CD1c-positive myeloid dendritic cell (primary cell): Measurements from ENCODE around the gene EXOC4.
"Not testable (repeated sequence)": the region's sequence is repeated elsewhere in the genome, so short reads cannot be mapped to it uniquely, and the experiment has no call there.

Source experiments
- DNase-seq: peaks from one replicate; pipeline ENCODE4 v3.0.0-alpha.2; 2016; ENCODE audit errors: extremely low spot score

EXOC4 gene

DNA sequence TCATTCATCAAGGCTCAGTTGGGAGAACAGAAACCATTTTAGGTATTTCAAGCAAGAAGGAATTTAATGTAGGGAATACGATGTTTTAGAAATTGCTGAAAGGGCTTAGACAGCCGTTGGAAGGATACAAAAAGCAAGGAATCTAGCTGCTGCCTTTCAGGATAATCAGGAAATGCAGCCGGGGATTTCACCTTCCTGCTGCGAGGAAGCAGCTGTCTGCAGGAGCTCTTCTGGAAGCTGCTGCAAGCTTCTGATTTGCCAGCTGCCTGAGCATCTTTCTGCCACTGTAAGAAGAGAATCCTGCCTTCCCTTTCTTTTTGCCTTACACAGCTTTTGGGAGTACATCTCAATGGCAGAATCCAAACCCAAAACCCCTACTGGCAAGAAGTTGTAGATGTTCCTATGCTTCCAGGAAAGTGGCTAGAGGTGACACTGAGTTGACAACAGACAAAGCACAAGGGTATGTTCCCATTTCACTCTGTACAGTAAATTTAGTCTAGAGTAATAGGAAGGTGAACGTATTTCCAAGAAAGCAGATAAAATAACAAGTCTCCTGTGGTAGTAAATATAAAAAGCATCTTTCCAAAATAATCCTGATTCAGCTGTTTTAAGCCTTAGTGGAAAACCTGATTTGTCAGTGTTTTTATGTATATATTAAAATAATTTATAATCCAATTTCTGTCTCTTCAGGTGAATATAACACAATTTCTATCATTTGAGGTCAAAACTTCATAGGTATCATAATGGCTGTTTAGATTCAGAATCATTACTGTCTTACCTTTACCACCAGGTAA is 725.8 kb downstream of the EXOC4 start:
- DNase-seq: no peak

DNA sequence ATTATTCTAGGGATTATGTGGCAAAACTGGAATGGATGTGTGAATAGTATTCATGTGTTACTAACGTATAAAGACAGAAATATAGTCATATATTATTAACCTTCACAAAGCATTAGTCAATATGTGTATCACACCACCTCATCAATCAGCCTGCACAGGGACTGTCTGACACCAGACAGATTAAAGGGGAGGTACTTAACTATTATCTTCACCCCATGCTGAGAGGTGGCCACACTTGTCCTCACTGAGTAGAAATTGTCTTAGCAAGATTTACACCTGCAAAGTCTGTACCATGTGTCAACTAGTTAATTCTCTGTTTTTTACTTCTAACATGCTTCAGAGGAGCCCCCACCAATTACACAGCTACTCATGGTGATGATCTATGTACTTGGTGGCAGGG is 727.9 kb downstream of the EXOC4 start:
- no peak for DNase-seq

DNA sequence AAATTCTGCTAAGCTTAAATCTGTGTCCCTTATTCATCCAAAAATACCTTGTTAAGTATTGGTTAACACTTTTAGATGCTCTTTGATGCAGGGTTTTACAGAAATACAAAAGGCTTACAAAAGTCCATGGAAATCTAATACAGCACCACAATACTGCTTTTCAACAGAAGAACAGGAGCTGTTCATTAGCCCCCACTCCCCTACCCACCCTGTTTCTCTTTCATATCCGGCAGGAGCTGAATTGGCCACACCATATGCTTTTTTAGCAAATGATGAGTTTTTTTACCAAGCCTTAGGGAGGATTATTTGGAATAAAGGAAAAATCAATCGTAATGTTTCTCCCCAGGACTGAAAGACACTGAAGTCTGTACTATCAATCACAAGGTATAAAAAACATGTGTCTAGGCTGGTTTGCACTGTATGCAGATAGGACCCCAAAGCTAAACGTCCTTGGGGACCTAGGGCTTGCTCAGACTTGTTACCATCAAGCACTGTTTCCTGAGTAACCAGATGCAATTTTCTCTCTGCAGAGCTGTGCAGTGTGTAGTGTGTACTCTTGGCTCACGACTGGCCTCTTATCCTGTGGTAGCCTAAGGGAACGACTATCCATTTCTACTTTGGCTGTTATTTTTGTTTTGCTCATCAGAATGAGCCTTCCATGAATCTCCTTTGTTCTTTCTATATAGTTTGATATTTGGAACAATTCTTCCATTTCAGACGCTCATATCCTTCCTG is 731.0 kb downstream of the EXOC4 start:
- DNase-seq: no peak

DNA sequence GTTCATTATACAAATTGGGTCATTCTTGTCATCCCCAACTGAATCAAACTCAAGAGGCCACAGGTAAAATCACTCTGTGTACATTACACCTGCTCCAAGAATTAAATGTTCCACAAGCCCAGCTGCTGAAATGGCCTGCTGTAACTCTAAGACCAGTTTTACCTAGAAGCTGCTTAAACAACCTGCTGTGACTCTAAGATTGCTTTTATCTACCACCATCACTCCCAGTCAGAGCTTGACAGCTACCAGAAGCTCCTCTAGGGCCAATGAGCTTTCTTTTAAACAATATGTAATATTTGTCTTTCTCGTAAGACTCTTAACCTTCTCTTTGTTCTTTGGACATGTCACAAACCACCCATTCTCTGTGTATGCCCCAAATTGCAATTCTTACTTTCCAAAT is 732.4 kb downstream of the EXOC4 start:
- no peak for DNase-seq

DNA sequence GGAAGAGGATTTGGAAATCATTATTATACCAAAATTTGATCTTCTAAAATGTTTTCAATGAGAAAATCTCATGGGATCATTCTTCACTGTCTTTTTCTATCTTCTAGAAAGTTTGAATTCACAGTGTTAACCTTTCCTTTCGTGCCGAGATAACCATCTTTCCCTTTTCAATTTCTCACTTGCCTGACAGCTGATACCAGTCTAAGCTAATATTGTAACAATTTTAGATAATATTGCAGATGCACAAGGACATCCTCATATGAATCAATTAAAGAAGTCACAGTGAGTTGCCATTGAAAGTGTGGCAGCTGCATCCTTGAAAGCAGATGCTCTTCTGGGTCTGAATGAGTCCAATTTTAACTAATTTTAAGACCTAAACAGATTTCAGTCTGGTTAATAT is 734.7 kb downstream of the EXOC4 start:
- no peak for DNase-seq

DNA sequence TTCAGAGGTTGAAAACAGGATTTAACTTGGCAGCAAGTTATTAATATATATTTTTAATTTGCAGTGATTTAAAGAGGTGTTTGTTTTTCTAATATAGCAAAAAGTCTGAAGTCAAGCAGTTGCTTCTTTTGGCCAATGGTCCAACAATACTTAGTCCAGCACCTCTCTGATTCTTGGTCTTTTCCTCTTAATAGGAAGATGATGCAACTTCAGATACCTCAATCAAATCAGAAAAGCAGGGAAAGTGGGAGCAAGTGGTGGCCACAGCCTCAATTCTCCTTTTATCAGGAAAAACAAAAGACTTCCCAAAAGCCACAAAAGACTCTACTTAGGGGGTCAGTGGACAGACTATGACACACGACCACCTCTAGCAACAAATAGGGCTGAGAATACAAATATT is 740.7 kb downstream of the EXOC4 start:
- no peak for DNase-seq

DNA sequence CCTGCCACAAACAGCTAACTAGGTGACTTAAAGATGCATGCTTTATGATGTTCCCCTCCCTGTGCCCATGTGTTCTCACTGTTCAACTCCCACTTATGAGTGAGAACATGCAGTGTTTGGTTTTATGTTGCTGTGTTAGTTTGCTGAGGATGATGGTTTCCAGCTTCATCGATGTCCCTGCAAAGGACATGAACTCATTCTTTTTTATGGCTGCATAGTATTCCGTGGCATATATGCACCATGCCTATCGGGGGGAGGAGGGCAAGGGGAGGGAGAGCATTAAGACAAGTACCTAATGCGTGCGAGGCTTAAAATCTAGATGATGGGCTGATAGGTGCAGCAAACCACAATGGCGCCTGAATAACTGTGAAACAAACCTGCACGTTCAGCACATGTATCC is 741.2 kb downstream of the EXOC4 start:
- DNase-seq: not testable (repeated sequence)

DNA sequence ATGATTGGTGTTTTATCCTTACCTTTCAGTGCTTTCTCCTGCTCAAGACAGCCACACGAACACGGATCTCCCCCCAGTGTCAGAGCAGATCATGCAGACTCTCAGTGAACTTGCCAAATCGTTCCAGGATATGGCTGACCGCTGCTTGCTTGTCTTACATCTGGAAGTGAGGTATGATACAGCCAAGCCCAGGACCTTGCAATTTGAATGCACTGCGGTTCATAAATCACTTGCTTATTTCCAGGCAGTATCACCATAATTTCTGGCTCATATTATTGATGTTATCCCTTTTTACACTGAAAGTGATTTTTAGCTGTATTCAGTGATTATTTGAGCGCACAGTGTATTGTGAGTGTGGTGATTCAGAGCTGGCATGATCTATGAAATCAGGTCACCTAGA is 744.6 kb downstream of the EXOC4 start:
- DNase-seq: no peak

DNA sequence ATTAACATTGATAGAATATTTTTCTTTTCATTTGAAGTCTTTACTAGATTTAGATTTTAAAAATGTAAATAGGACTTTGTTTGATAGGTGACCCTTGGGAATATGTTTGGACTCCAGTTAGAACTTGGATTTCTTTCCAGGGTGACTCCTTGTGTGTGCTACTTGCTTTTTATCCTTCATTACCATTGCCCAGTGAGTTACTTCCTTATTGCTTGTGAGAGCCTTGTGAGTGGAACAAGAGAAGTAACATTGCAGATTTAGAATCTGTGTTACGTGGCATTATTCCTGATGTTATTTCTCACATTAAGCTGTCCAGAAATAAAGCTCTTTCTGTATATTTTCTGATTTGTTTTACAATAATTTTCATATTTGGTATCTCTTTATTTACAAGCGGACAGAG is 746.3 kb downstream of the EXOC4 start:
- DNase-seq: no peak

DNA sequence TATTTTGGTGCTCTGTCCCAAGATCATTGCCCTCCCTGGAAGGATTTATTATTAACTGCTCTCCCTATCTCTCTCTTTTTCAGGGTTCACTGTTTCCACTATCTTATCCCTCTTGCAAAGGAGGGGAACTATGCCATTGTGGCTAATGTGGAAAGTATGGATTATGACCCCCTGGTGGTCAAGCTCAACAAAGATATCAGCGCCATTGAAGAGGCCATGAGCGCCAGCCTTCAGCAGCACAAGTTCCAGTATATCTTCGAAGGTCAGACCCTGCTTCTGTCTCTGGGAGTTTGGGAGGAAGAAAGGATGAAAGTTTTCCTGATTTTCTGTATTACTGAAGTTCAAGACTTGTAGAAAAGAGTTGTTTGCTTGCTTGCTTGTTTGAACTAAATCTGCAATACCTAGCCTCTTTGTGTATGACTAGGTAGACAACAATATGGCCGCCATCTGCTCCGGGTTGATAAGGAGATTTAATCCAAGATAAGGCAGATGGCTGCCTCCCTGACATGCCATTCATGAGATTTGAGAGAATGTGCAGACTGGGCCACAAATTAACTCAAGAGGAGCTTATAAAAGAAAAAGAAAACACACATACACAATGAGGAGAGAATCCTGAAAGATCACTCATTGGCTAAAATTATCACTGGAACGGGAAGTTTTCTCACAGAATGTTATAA is 752.1 kb downstream of the EXOC4 start:
- no peak for DNase-seq

DNA sequence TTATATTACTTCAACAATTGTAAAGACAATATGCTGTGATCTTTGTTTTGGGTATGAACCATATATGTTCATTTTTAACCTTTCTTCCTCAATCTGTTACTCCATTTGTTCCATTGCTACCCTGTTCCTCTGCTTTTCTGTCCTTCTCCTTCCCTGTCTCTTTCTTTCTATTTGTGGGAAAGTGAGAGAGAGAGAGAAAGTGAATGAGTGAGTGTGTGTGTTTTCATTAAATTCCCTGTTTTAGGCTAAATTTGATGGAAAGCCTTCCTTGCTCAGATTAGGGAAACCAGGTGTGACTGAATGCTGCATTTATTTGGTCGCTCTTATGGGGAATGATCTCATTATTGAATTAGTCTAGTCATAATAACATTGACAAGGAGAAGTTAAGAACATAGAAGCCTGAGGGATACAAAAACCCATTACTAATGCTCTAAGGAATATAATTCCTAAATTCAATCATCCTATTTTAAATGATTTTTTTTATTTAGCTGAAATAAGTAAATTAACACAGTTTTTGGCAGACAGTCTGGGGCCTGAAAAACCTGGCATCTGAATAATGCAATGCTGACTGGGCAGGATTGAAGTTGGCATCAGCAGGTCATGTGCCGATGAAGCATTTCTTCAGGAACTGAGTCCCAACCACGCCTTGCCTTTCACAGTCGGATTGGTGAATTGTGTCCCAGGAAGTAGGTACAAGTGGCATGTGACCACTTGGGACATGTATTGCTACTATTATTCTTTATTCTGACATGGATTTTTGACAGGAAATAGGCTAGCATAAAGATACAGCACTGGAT is 756.6 kb downstream of the EXOC4 start:
- no peak for DNase-seq

DNA sequence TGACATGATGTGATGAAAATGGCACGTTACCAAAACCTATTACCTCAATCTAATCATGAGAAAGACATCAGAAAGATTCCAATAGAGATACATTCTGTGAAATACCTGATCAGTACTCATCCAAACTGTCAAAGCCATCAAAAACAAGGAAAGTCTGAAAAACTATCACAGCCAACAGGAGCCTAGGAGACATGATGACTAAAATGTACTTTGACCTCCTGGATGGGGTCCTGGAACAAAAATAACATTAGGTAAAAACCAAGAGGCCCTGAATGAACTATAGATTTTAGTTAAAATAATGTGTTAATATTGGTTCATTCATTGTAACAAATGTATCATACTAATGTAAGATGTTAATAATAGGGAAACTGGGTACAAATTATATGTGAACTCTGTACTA is 760.4 kb downstream of the EXOC4 start:
- DNase-seq: no peak

DNA sequence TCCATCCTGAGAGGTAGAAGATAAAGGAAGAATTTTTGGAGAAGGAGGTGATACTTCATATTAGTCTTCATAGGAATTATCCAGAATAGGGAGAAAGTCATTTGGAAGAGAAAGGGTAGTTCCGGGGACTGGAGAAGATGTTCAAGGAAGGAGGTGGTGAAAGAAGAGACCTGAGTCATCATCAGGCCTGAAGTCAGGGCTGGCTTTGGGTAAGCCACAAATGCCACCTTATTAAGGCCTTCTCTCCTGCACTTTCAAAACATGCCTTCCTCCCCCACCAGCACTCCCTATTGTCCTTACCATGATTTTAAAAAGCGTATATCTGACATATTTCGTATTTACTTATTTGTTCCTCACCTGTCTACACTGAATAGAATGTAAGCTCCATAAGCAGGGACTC is 762.1 kb downstream of the EXOC4 start:
- DNase-seq: no peak

DNA sequence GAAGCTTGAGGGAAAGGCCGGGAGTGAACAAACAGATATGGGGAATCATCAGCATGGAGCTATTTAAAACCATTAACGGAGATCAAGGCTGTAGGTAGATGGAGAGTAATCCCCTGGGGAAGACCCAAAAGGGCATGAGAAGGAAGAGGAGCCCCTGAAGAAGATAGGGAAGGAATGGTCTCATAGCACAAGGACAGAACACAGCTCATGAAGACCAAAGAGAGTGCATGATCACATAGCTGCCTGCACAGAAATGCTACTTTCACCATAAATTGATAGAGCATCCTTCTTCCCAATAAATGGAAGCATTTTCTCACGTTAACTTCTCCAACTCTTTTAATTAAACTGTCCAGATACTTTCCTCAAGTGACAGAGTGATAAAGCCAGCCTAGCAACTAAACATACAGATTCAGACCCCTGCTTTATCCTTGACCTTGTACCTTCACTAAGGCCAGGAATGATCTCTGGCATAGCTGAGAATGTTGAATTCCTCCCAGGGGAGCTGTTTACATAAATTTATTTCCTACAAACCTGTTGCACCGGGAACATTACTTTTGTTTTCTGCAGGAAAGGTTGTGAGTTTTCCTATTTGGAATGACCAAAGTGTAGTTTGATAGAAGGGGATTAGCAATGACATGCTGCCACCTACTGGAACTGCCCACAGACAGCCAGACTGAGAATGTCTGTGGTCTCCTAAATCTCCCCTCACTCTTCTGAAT is 763.5 kb downstream of the EXOC4 start:
- DNase-seq: no peak

DNA sequence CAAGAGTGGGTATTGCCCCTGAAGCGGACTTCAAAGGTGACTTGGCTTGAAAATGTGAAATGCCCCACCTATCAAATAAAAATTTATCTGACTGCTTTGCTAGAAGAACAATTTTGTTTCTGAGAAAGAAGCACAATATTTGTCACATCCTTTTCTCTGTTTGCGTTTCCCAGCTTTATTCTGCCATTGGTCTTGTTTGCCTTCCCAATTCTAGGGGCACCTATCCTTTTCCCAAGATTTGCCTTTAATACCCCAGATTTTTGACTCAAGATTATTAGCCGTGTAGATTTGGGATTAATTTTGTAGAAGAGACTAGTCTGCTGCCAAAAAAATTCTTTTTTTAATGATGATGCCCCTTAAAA is 764.0 kb downstream of the EXOC4 start:
- no peak for DNase-seq

DNA sequence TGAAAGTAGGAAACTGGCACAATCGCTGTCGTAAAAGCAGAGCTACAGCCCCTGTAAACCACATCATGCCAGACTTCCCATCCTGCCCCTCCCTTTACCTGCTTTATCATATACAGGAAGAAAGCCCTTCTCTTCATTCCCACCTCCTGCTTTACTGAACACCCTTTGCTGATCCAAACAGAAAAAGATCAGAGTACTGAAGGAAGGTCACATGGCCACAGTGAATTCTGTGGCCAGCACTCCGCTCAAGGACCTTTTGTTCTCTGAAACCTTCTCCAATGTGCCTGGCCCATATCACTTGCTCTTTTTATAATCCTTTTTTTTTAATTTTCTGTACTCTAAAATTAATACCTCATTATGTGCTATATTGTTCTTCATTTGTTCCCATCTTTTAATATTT is 765.4 kb downstream of the EXOC4 start:
- no peak for DNase-seq

DNA sequence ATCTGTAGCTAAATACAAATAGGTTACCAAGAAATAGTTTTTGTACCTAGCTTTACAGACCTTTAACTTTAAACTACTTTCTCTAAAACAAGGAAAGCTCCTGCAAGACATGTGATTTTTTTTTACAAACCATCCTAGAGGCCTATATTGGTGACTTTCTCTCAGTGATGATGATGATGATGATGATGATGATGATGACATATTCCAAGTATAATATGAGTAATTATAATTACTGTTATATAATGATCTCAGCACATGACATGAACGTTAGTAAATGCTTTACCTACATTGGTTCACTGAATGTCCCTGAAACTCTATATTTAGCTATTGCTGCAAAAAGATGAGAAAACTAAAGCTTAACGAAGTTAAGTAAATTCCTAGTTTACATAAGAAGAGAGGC is 766.4 kb downstream of the EXOC4 start:
- DNase-seq: no peak

DNA sequence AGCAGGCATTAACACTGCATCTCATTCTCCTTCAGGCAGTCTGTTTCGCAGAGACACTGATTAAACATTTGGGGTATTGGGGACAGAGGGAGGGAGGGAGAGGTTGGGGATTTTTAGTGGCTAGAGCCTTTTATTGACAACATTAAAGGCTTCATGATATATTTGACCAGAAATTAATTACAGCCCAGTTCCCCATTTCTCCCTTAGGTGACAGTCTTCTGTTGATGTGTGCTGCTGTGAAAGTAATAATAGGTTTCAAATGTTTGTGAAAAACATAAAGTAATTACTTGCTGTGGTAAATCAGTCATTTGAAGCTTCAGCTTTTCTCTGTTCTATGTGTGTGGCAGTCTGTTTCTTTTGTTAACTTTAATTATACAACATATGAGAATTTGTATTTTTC is 769.0 kb downstream of the EXOC4 start:
- no peak for DNase-seq

DNA sequence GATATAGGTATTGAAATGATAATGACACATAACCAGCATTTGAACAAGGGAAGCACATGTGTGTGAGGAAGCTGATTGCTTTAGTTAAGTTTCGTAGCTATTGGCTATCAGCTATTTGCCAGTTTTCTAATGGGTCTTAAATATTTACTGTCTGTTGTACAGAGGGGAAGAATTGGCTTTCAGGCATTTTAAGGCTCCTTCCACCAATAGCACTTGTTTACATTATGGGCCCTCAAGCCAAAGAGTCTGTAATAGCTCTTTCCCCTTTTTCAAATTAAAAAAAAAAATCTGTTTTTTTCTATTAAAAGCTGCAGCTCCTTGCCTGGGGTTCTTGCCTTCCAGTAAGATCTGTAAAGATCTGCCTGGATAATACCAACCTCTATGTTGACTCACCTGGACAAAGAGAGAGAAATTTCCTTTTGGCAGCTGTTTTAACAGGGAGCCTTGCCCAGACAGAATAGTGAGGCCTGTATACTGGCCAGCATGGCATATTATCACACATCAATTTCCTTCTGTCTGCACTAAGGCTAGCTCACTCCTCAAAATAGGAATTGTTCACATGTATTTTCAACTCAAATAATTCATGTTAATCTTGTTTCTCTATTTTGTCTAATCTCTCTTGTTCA is 769.5 kb downstream of the EXOC4 start:
- DNase-seq: no peak

DNA sequence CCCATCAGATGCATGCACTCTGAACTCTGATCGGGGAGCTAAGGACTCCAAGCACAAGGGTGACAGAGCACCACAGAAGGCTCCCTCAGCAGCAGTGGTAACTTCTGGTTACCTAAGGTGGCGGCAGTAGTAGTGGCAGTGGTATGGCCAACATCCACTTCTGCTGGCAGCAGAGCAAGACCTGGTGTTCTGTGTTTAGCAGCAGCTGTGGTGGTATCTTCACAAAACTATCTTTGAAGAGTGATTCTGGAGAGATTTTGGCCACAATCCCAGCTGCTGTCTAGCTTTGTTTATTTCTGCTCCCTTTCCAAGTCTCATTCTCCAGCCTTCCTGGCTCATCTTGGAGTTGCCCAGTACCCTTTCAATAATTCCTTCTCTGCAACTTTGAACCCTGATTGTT is 771.9 kb downstream of the EXOC4 start:
- no peak for DNase-seq

DNA sequence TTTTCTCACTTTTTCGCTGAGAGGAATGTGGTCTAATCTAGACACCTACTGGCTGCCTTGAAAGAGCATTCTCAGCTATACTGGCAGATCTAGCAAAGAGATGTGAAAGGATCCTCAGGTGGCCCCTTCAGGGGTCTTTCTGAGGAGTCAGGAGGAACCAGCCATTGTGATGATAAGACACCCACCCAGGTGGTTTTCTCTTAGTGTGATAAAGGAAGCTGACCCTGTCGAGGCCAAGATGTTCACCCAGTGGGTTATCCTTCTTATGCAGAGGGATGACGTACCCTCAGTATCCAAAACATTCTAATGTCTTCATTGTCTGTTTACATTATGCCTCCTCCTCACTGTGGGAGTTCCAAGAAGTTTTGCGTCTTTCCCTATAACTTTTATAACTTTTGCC is 776.0 kb downstream of the EXOC4 start:
- DNase-seq: no peak
